DOHH2 (cell line): ENCODE results near the gene NLK.

ENCODE experiments used
- H3F3A ChIP-seq: fragments of 200-600 bp; sonication (generic), shearing (Covaris generic); 2 replicates; pipeline ENCODE4 v1.6.0; 2016; ENCODE audit warnings: antibody characterized with exemption, mild to moderate bottlenecking; ENCODE audit not compliant: control insufficient read depth, insufficient read depth
- H3K27ac ChIP-seq: fragments of 200-600 bp; sonication (generic); 2 replicates; pipeline ENCODE4 v1.5.1; 2014; ENCODE audit warnings: low read depth, mild to moderate bottlenecking, low read length, moderate library complexity
- H3K27me3 ChIP-seq: fragments of 200-600 bp; sonication (generic); 2 replicates; pipeline ENCODE4 v1.6.1; 2014; ENCODE audit warnings: mild to moderate bottlenecking, low read length, mixed read lengths; ENCODE audit not compliant: control insufficient read depth
- H3K36me3 ChIP-seq: fragments of 200-600 bp; sonication (generic); 2 replicates; pipeline ENCODE4 v1.6.1; 2014; ENCODE audit warnings: mild to moderate bottlenecking, low read length, moderate library complexity, mixed read lengths; ENCODE audit not compliant: control insufficient read depth
- H3K4me1 ChIP-seq: fragments of 200-600 bp; sonication (generic); 2 replicates; pipeline ENCODE4 v1.6.1; 2014; ENCODE audit warnings: mild to moderate bottlenecking, low read length, mixed read lengths; ENCODE audit not compliant: control insufficient read depth
- H3K4me2 ChIP-seq: fragments of 200-600 bp; sonication (generic); 2 replicates; pipeline ENCODE4 v1.6.0; 2014; ENCODE audit warnings: mild to moderate bottlenecking, low read length, moderate library complexity
- H3K4me3 ChIP-seq: fragments of 200-600 bp; sonication (generic); 2 replicates; pipeline ENCODE4 v1.5.1; 2014; ENCODE audit warnings: mild to moderate bottlenecking, low read length, mixed read lengths
- H3K79me2 ChIP-seq: fragments of 200-600 bp; sonication (generic); 2 replicates; pipeline ENCODE4 v1.6.1; 2014; ENCODE audit warnings: mild to moderate bottlenecking, low read length, mixed read lengths; ENCODE audit not compliant: control insufficient read depth
- H3K9me2 ChIP-seq: fragments of 200-600 bp; sonication (generic); replicated peaks from 2 replicates; pipeline ENCODE4 v1.6.1; 2014; ENCODE audit warnings: mild to moderate bottlenecking, low read length, mixed read lengths; ENCODE audit not compliant: control insufficient read depth
- H3K9me3 ChIP-seq: fragments of 200-600 bp; sonication (generic); 2 replicates; pipeline ENCODE4 v1.6.1; 2014; ENCODE audit warnings: antibody characterized with exemption, low read length, mixed read lengths; ENCODE audit not compliant: control insufficient read depth, insufficient read depth
- H4K20me1 ChIP-seq: fragments of 200-600 bp; sonication (generic); 2 replicates; pipeline ENCODE4 v1.6.0; 2014; ENCODE audit warnings: low read depth, mild to moderate bottlenecking, antibody characterized with exemption, low read length, moderate library complexity; ENCODE audit not compliant: control insufficient read depth, insufficient read depth
- EZH2phosphoT487 ChIP-seq: fragments of 200-600 bp; sonication (generic); IDR thresholded peaks from 2 replicates; pipeline ENCODE4 v1.6.1; 2017; ENCODE audit warnings: borderline replicate concordance, mild to moderate bottlenecking, antibody characterized with exemption, low read length, moderate library complexity, mixed read lengths
- TF ChIP-seq, protein P1 (sequence below): fragments of 200-600 bp; sonication (generic); IDR thresholded peaks from one replicate; pipeline ENCODE4 v1.5.1; 2014; ENCODE audit warnings: antibody characterized with exemption, mild to moderate bottlenecking, low read depth, low read length; ENCODE audit not compliant: poor library complexity, severe bottlenecking

NLK gene

GRCh38 chr17:28053725-28054124 lies 11.2 kb downstream of the NLK start:
- Histone ChIP-seq H3K9me3 (no peaks in the 10 kb centered on the region), H3K4me3 (peak overlapping the region; percentile 65), H3K4me1 (peaks cover 96% of the 10 kb centered on the region), H3K4me2 (peak overlapping the region; percentile 83), H3K27me3 (no peaks in the 10 kb centered on the region), H3F3A (peaks cover 29% of the 10 kb centered on the region), H3K79me2 (peaks cover 100% of the 10 kb centered on the region), H4K20me1 (no peaks in the 10 kb centered on the region), H3K27ac (peak overlapping the region; percentile 85), H3K9me2 (no peaks in the 10 kb centered on the region), H3K36me3 (peaks cover 6% of the 10 kb centered on the region)
- TF ChIP-seq, protein P1, sequence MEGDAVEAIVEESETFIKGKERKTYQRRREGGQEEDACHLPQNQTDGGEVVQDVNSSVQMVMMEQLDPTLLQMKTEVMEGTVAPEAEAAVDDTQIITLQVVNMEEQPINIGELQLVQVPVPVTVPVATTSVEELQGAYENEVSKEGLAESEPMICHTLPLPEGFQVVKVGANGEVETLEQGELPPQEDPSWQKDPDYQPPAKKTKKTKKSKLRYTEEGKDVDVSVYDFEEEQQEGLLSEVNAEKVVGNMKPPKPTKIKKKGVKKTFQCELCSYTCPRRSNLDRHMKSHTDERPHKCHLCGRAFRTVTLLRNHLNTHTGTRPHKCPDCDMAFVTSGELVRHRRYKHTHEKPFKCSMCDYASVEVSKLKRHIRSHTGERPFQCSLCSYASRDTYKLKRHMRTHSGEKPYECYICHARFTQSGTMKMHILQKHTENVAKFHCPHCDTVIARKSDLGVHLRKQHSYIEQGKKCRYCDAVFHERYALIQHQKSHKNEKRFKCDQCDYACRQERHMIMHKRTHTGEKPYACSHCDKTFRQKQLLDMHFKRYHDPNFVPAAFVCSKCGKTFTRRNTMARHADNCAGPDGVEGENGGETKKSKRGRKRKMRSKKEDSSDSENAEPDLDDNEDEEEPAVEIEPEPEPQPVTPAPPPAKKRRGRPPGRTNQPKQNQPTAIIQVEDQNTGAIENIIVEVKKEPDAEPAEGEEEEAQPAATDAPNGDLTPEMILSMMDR = no peak
- no peak for TF ChIP-seq EZH2phosphoT487

- H4K20me1 ChIP-seq = no peaks in the 10 kb centered on the region
- H3K9me3 ChIP-seq = no peaks in the 10 kb centered on the region
- peak overlapping the region; percentile 83 for H3K4me2 ChIP-seq
- peak overlapping the region; percentile 65 for H3K4me3 ChIP-seq
- H3K27me3 ChIP-seq = no peaks in the 10 kb centered on the region
- peak overlapping the region; percentile 85 for H3K27ac ChIP-seq
- TF ChIP-seq EZH2phosphoT487 = no peak
- TF ChIP-seq, protein P1 = no peak
- peaks cover 94% of the 10 kb centered on the region for H3K4me1 ChIP-seq
- no peaks in the 10 kb centered on the region for H3K36me3 ChIP-seq
- H3K79me2 ChIP-seq = peaks cover 100% of the 10 kb centered on the region
- H3K9me2 ChIP-seq = no peaks in the 10 kb centered on the region
- peaks cover 29% of the 10 kb centered on the region for H3F3A ChIP-seq
Observed at GRCh38 chr17:28055546-28056275, 13.2 kb downstream of the NLK start.

DNA sequence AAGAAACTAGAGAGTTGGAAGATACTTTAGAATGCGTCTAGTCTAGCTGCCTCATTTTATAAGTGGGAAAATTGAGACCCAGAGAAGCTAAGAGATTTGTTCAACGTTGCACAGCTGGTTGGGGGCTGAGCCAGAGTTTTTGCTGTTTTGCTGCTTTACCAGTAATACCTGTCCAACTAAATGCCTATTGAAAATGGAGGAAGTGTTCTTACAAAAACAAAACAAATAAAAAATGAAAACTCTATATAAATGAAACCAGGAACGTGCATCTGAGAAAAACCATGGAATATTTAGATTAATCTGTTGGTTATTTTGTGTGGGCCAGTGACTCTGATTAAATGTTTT lies 13.8 kb downstream of the NLK start:
- H3K9me2 ChIP-seq = no peaks in the 10 kb centered on the region
- no peaks in the 10 kb centered on the region for H3K27me3 ChIP-seq
- no peaks in the 10 kb centered on the region for H4K20me1 ChIP-seq
- no peak for TF ChIP-seq EZH2phosphoT487
- H3K27ac ChIP-seq = peak overlapping the region; percentile 85
- peak overlapping the region; percentile 65 for H3K4me3 ChIP-seq
- peak overlapping the region; percentile 83 for H3K4me2 ChIP-seq
- peaks cover 100% of the 10 kb centered on the region for H3K79me2 ChIP-seq
- H3F3A ChIP-seq = peaks cover 29% of the 10 kb centered on the region
- no peaks in the 10 kb centered on the region for H3K9me3 ChIP-seq
- no peaks in the 10 kb centered on the region for H3K36me3 ChIP-seq
- H3K4me1 ChIP-seq = peaks cover 95% of the 10 kb centered on the region

DNA sequence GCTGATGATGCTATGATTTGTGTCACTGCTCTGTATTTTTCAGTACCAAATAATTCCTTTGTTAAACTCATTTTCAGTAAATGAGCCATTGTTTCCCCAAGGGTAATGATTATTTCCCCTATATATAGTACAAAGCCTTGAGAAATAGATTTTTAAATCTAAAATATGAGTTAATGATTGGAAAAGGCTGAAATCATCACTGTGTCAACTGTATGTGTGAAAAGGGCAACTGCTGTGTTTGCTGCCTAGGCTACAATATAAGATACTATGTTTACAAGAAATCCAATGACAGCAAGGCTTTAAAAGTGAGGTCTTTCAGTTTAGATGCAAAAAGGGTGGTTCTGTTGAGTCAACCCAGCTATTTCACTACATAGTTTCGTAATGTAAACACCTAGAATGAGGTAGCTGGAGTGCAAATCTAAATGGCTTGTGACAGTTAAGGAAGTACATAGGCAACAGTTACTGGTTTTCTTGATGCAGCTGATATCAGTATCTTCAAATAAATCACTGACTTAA lies 15.3 kb downstream of the NLK start:
- Histone ChIP-seq H3K4me1 (peaks cover 86% of the 10 kb centered on the region), H3K27me3 (no peaks in the 10 kb centered on the region), H3K36me3 (no peaks in the 10 kb centered on the region), H3K9me2 (no peaks in the 10 kb centered on the region), H3K79me2 (peaks cover 97% of the 10 kb centered on the region), H3K9me3 (no peaks in the 10 kb centered on the region), H4K20me1 (no peaks in the 10 kb centered on the region), H3K27ac (peak overlapping the region; percentile 63), H3K4me3 (peak overlapping the region; percentile 16), H3K4me2 (peak overlapping the region; percentile 83), H3F3A (peaks cover 19% of the 10 kb centered on the region)
- TF ChIP-seq EZH2phosphoT487 = no peak
- TF ChIP-seq, protein P1 = no peak
